Kidney tubule cell (primary cell): ENCODE data around the gene ELAVL4.

Experiments used
- DNase-seq: peaks from one replicate; pipeline ENCODE4 v3.0.0-alpha.2; 2018; ENCODE audit warnings: low spot score

ELAVL4 gene

GRCh38 chr1:50180367-50180766, 71.6 kb downstream of the ELAVL4 start:
- no peak for DNase-seq

GRCh38 chr1:50181027-50181663, 72.4 kb downstream of the ELAVL4 start:
- peak; percentile 36 for DNase-seq

GRCh38 chr1:50183378-50184133, 74.8 kb downstream of the ELAVL4 start:
- no peak for DNase-seq

- DNase-seq = no peak
Measured at GRCh38 chr1:50189369-50189768, 80.6 kb downstream of the ELAVL4 start.

GRCh38 chr1:50193002-50193401, 84.3 kb downstream of the ELAVL4 start:
- no peak for DNase-seq

- no peak for DNase-seq
Measured at GRCh38 chr1:50195205-50195604, 86.5 kb downstream of the ELAVL4 start.

- DNase-seq = no peak
Measured at GRCh38 chr1:50196081-50196480, 87.4 kb downstream of the ELAVL4 start.

- DNase-seq = no peak
Measured at GRCh38 chr1:50197216-50197615, 88.5 kb downstream of the ELAVL4 start.

GRCh38 chr1:50208315-50208714, 99.6 kb downstream of the ELAVL4 start:
- no peak for DNase-seq

GRCh38 chr1:50208756-50209155, 100.0 kb downstream of the ELAVL4 start:
- no peak for DNase-seq

GRCh38 chr1:50209749-50210148, 101.0 kb downstream of the ELAVL4 start:
- no peak for DNase-seq

GRCh38 chr1:50213505-50213904, 104.8 kb downstream of the ELAVL4 start:
- no peak for DNase-seq

- DNase-seq = no peak
Measured at GRCh38 chr1:50214717-50215116, 106.0 kb downstream of the ELAVL4 start.

- DNase-seq = no peak
Measured at GRCh38 chr1:50218344-50219120, 109.8 kb downstream of the ELAVL4 start.

- DNase-seq = no peak
Measured at GRCh38 chr1:50228871-50229384, 120.2 kb downstream of the ELAVL4 start.

- DNase-seq = no peak
Measured at GRCh38 chr1:50231209-50231608, 122.5 kb downstream of the ELAVL4 start.

GRCh38 chr1:50232336-50232735, 123.6 kb downstream of the ELAVL4 start:
- no peak for DNase-seq

- no peak for DNase-seq
Measured at GRCh38 chr1:50236656-50237055, 127.9 kb downstream of the ELAVL4 start.

GRCh38 chr1:50237056-50237455, 128.3 kb downstream of the ELAVL4 start:
- no peak for DNase-seq

- DNase-seq = no peak
Measured at GRCh38 chr1:50243939-50244338, 135.2 kb downstream of the ELAVL4 start.

GRCh38 chr1:50246869-50247268, 138.1 kb downstream of the ELAVL4 start:
- no peak for DNase-seq

- DNase-seq = peak; percentile 72
Measured at GRCh38 chr1:50251702-50252101, 143.0 kb downstream of the ELAVL4 start.

GRCh38 chr1:50252196-50252595, 143.5 kb downstream of the ELAVL4 start:
- DNase-seq = no peak
